IMR-90 (cell line): ENCODE measurements around the gene KLHL42.

Source experiments
- CTCF ChIP-seq: conservative IDR thresholded peaks from 2 replicates; pipeline ENCODE4 v1.5.1; 2012; ENCODE audit warnings: mild to moderate bottlenecking, low read depth, low read length, improper control_type of control experiment
- RAD21 ChIP-seq: IDR thresholded peaks from 2 replicates; pipeline ENCODE4 v1.6.1; 2012; ENCODE audit warnings: low read length, improper control_type of control experiment
- RFX5 ChIP-seq: IDR thresholded peaks from 2 replicates; pipeline ENCODE4 v1.8.0; 2012; ENCODE audit warnings: low read depth, mild to moderate bottlenecking, low read length, moderate library complexity

- TF ChIP-seq CTCF: peak; percentile 95
- TF ChIP-seq RAD21: peak; percentile 96
- TF ChIP-seq RFX5: no peak
These were observed 46.9 kb upstream of the KLHL42 start for GRCh38 chr12:27733052-27733656.
